Measurements from ENCODE around the gene RRN3. TPM values are rescaled to one million over a fixed set of nuclear protein-coding genes. Genes with fewer than 3 reads are reported as not detected.

RRN3 gene
- total RNA-seq, 1 donor from 2014 or later: 54.5 TPM

GRCh38 chr16:15035163-15035729 is 58.8 kb downstream of the RRN3 start:
- Histone ChIP-seq H3K27me3 (ENCODE audit: control insufficient read depth, insufficient read depth, low read length) (no peaks in the 10 kb centered on the region), H3K4me3 (ENCODE audit: low read depth, low read length) (no peak overlapping the region), H3K36me3 (ENCODE audit: control insufficient read depth, insufficient read depth, low read length) (peaks cover 30% of the 10 kb centered on the region)
- DNase-seq (ENCODE audit: low read depth) (no peak), FAIRE-seq (no peak)
- TF ChIP-seq CTCF (IDR thresholded peaks at IDR 0.05; ENCODE audit: insufficient read depth, low read length, severe bottlenecking): no peak

- no peak overlapping the region for H3K4me3 ChIP-seq (ENCODE audit: low read depth, low read length)
- no peak for DNase-seq (ENCODE audit: low read depth)
- no peak for FAIRE-seq
- H3K36me3 ChIP-seq (ENCODE audit: control insufficient read depth, insufficient read depth, low read length): peaks cover 33% of the 10 kb centered on the region
- no peak for TF ChIP-seq CTCF (IDR thresholded peaks at IDR 0.05; ENCODE audit: insufficient read depth, low read length, severe bottlenecking)
- H3K27me3 ChIP-seq (ENCODE audit: control insufficient read depth, insufficient read depth, low read length): no peaks in the 10 kb centered on the region
These were observed 59.6 kb downstream of the RRN3 start for GRCh38 chr16:15034266-15035162.

- Histone ChIP-seq H3K4me3 (ENCODE audit: low read depth, low read length) (no peak overlapping the region), H3K27me3 (ENCODE audit: control insufficient read depth, insufficient read depth, low read length) (no peaks in the 10 kb centered on the region), H3K36me3 (ENCODE audit: control insufficient read depth, insufficient read depth, low read length) (peaks cover 34% of the 10 kb centered on the region)
- DNase-seq (ENCODE audit: low read depth) (no peak), FAIRE-seq (no peak)
- no peak for TF ChIP-seq CTCF (IDR thresholded peaks at IDR 0.05; ENCODE audit: insufficient read depth, low read length, severe bottlenecking)
These were observed 60.8 kb downstream of the RRN3 start for GRCh38 chr16:15033309-15033707.

GRCh38 chr16:15032547-15033308 is 61.3 kb downstream of the RRN3 start:
- DNase-seq (ENCODE audit: low read depth): no peak
- Histone ChIP-seq H3K27me3 (ENCODE audit: control insufficient read depth, insufficient read depth, low read length) (no peaks in the 10 kb centered on the region), H3K36me3 (ENCODE audit: control insufficient read depth, insufficient read depth, low read length) (peaks cover 36% of the 10 kb centered on the region), H3K4me3 (ENCODE audit: low read depth, low read length) (no peak overlapping the region)
- no peak for TF ChIP-seq CTCF (IDR thresholded peaks at IDR 0.05; ENCODE audit: insufficient read depth, low read length, severe bottlenecking)
- no peak for FAIRE-seq

- DNase-seq (ENCODE audit: low read depth): no peak
- no peak for FAIRE-seq
- TF ChIP-seq CTCF (IDR thresholded peaks at IDR 0.05; ENCODE audit: insufficient read depth, low read length, severe bottlenecking): no peak
- Histone ChIP-seq H3K36me3 (ENCODE audit: control insufficient read depth, insufficient read depth, low read length) (peaks cover 37% of the 10 kb centered on the region), H3K27me3 (ENCODE audit: control insufficient read depth, insufficient read depth, low read length) (no peaks in the 10 kb centered on the region), H3K4me3 (ENCODE audit: low read depth, low read length) (no peak overlapping the region)
These were observed 62.5 kb downstream of the RRN3 start for GRCh38 chr16:15031586-15031985.

Data from bronchial epithelial cell (primary cell).